ENCODE measurements around the gene HPS5.

GRCh38 chr11:18365741-18366140 lies 43.8 kb upstream of the HPS5 start:
- TF ChIP-seq CTCF (IDR thresholded peaks at IDR 0.05): no peak
- TF ChIP-seq POLR2A (IDR thresholded peaks at IDR 0.05): no peak
